Fibroblast of pulmonary artery (primary cell): ENCODE data around the gene TADA1.

Experiments
- DNase-seq: peaks from one replicate; pipeline ENCODE4 v3.0.0-alpha.2; 2010; ENCODE audit warnings: low read depth
- H3K4me3 ChIP-seq: replicated peaks from 2 replicates; pipeline ENCODE4 v1.5.1; 2011; ENCODE audit warnings: low read depth, mild to moderate bottlenecking, control low read depth, low read length, moderate library complexity
- CTCF ChIP-seq: IDR thresholded peaks from 2 replicates; pipeline ENCODE4 v1.5.1; 2011; ENCODE audit warnings: mild to moderate bottlenecking, control low read depth, low read length, inconsistent platforms; ENCODE audit errors: missing control alignments

Gene TADA1

GRCh38 chr1:166875734-166876539 is at the start of gene TADA1:
Gene TADA1, minus strand, starts transcription at chr1:166876264. Its CDS starts 31 bp downstream, at chr1:166876233.
- TF ChIP-seq CTCF: no peak
- peak; percentile 98 for DNase-seq
- peak within 1 kb of the TSS; percentile 81 for H3K4me3 ChIP-seq

GRCh38 chr1:166924823-166925541 is 48.9 kb upstream of the TADA1 start:
- no peak for DNase-seq
- TF ChIP-seq CTCF: no peak
- H3K4me3 ChIP-seq: no peak overlapping the region

GRCh38 chr1:166920561-166921475 is 44.8 kb upstream of the TADA1 start:
- no peak overlapping the region for H3K4me3 ChIP-seq
- TF ChIP-seq CTCF: no peak
- peak; percentile 3 for DNase-seq

- TF ChIP-seq CTCF: no peak
- DNase-seq: no peak
- H3K4me3 ChIP-seq: no peak overlapping the region
Measured at GRCh38 chr1:166918956-166919316, 42.9 kb upstream of the TADA1 start.

GRCh38 chr1:166918088-166918955 is 42.3 kb upstream of the TADA1 start:
- no peak for DNase-seq
- no peak for TF ChIP-seq CTCF

GRCh38 chr1:166915941-166916340 is 39.9 kb upstream of the TADA1 start:
- DNase-seq: no peak
- no peak for TF ChIP-seq CTCF
- no peak overlapping the region for H3K4me3 ChIP-seq

More at GRCh38 chr1:166918088-166918955, 42.3 kb upstream of the TADA1 start:
- H3K4me3 ChIP-seq: no peak overlapping the region
